Stimulated activated CD4-positive, alpha-beta T cell treated with anti-CD3 and anti-CD28 coated beads, TNF-alpha, amount 100 ng/mL, for 48 hours (primary cell): ENCODE measurements around the gene PTPN20.
"Not testable (repeated sequence)": the region's sequence is repeated elsewhere in the genome, so short reads cannot be mapped to it uniquely, and the experiment has no call there.

ENCODE experiments used
- DNase-seq, 3 donors: peaks; one replicate each; pipeline ENCODE4 v3.0.0-alpha.2; 2020; ENCODE audit warnings: low read depth in 3 of 3

Gene PTPN20, protein sequence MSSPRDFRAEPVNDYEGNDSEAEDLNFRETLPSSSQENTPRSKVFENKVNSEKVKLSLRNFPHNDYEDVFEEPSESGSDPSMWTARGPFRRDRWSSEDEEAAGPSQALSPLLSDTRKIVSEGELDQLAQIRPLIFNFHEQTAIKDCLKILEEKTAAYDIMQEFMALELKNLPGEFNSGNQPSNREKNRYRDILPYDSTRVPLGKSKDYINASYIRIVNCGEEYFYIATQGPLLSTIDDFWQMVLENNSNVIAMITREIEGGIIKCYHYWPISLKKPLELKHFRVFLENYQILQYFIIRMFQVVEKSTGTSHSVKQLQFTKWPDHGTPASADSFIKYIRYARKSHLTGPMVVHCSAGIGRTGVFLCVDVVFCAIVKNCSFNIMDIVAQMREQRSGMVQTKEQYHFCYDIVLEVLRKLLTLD

DNA sequence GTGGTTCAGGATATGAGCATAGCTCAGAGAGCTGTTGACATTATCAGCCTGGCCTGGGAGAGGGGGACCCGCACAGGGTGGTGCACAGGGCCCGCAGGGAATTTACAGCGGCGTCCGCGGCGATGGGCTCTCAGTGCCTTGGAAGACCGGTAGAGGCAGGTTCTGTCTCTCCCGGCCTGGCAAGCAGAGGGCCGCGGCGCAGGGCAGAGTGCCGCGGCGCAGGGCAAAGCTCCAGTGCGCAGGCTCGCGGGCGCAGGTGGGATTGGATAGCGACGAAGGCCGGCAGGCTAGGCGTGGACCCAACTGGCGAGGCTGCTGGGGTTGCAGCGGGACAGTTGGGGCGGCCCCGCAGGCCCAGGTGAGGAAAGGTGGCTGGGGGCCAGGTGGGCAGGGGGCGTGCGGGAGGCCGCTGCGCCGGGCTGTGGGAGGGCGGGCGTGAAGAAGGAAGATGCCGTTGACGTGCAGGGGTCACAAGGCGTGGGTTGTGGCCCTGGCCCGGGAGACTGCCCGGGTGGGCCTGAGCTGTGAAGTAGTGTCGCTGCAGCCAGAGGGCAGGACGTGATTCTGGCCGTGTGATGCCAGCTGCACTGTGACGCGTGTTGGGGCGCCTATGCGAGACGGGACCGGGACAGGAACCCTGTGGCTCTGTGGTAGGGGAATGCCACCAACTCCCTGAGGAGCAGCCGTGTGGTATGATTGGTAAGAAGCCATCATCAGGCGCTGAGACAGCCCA is at the start of gene PTPN20:
Gene PTPN20, plus strand, starts transcription at position 285 of the 733 bp plus-strand sequence. CDS start 21,072 bp downstream, outside the sequence.
- DNase-seq, result not testable (repeated sequence)

DNA sequence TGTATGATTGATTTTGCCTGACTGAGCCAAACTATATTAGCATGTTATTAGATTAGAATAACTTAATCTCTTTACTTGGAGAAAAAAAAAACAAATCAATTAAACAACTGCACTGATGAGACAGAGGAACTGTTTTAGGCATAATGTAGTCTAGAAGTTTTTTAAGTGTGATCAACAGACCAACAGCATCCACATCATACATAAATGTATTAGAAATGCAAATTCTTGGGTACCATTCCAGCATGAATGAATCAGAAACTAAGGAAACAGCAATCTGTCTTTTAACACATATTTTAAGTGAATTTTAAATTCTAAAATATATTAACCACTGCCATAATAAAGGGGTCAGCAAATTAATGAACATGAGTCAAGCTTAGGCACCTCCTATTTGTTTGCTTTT is 41.5 kb upstream of the PTPN20 start:
- not testable (repeated sequence) for DNase-seq

DNA sequence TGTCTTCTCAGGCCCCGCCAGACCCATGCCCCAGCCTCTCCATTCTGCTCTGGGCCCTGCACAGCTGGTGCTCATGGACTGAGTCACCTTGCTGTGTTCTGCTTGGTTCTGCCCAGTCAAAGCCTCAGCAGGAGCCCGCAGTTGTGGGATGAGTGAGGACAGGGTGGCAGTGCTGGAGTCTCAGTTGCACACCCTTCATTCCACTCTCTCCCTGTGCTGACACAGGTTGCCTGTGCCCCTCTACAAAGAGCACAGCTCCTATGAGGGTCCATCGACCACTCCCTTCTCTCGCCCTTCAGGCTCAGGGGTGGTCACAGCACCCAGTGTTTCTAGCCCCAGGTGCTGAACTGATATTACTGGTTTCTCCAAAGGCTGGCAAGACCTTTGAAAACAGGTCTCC is 39.6 kb upstream of the PTPN20 start:
- DNase-seq, result not testable (repeated sequence)

DNA sequence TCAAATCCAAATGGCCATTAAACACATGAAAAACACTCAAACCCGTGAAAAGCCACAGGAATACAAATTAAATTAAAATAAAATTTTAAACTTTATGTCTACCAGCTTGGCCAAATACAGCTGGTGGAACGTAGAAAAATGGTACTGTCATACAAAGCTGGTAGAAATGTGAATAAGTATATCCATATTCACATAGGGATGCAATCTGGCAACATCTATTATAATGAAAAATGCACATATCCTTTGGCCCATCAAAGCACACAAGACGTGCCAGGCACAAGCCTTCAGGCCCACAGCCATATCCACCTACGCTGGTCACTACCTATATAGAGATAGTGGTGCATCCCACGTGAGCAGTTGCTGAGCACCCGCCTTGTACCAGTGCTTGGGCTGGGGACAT is 35.9 kb upstream of the PTPN20 start:
- DNase-seq, result not testable (repeated sequence)

DNA sequence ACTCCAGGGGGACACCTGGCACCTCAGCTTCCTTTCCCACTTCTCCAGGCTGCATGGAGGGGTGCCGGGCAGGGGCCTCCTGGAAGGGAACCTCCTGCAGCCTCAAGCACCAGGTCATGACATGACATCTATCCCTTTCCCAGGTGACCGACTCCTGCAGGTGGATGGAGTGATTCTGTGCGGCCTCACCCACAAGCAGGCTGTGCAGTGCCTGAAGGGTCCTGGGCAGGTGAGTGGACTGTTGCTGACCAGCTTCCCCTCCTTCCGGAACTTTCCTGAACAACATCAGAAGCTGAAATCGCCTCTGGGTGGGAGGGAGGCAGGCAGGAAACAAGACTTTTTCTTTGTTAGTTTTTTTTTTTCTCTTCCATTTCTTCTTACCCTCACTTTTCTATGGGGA is 34.5 kb upstream of the PTPN20 start:
- not testable (repeated sequence) for DNase-seq

DNA sequence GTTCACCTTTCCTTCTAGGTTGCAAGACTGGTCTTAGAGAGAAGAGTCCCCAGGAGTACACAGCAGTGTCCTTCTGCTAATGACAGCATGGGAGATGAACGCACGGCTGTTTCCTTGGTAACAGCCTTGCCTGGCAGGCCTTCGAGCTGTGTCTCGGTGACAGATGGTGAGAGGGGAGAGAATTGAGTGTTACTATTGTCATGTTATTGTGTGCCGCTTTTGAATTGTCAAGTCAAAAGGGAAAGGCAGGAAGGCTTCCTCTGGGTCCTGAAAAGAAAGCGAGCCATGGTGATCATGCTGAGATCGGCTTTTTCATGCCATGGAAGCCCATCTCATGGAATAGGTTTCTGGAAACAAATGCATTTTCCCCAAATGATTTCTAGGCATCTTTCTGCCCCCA is 32.5 kb upstream of the PTPN20 start:
- not testable (repeated sequence) for DNase-seq

DNA sequence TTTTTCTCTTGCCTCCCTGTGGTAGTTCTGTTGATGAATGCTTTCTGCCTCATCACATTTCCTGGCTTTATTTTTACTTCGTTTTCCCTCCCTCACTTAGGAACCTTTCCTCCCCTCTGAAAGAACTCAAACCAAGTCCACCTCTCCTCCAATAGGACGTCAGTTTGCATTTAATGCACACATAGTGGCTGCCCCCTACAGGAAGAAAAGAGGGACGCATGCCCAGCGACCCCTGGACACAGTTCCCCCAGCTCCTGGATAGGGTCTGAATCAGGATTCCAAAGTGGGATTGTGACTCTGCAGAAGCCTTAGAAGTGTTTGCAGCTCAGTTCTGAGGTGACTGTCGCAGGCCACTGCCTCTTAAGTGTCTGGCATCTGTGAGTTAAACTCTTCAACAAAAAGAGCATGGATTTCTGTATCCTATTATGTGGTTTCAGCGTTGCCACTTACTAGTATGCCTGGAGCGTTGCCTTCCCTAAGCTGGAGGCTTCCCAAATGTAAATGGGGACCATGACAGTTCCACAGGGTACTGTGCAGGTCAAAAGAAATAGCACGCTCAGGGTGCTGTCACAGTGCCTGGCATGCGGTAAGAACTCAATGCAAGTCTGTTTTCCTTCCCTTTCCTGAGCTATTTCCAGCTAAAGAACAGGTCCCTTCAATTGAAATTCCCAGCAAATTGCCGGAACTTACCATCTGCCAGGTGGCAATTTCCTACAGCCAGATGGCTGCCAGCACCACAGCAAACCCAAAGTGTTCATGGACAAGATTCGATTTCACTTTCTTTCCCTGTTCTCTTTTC is 20.2 kb upstream of the PTPN20 start:
- not testable (repeated sequence) for DNase-seq

DNA sequence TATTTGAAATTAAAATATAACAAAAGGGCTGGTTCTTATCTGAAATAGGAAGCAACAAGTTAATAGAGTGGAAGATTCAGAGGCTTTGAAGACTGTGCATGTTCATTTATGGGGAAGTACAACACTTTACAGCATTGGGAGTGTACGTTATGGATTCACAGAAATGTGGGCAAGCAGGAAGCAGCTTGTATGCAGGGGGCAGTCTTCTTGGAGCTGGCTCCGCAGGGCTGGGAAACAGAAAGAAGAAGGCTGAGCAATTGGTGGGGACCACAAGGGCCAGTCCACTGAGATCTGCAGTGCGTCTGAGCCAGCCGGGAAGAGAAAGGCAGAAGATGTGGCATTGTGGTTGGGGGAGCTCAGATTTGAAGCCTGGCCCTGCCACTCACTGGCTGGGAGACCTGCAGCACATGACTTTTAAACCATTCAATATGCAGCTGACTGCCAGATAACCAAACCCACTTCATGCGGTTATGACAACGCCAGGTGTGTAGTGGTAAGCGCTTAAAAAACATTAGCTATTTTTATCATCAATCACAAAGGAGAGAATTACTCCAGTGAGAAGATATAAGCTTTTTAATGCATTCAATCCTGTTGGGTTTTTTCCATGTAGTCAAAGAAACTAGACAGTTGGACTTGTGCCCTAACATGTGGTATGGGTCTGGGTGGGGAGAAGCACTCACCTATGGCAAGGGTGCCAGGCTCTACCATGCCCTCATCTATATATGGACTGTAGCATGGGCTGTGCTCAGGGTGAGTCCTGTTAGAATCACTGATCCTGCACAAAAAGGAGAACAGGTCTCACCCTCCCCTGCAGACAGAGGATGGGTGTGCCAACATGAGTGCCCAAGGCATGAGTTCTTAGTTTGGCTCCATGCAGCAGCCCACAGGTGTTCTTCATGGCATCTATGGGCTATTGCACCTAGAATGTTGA is 14.2 kb upstream of the PTPN20 start:
- not testable (repeated sequence) for DNase-seq

DNA sequence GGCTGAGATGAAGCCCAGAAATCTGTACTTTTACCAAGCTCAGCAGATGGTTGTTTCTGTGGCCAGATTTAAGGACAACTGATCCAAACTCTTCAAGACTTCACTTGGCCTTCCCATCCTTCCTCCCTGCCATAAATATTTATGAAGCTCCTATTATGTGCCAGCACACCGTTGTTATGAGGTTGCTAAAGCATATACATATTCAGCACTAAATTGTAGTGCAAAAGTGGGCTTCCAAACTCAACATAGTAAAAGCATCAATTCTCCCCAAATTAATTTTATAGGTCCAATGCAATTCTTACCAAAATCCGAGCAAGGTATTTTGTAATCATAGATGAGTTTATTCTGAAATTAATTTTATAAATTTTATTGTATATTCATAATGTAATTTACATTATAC is 10.0 kb upstream of the PTPN20 start:
- DNase-seq, result not testable (repeated sequence)

DNA sequence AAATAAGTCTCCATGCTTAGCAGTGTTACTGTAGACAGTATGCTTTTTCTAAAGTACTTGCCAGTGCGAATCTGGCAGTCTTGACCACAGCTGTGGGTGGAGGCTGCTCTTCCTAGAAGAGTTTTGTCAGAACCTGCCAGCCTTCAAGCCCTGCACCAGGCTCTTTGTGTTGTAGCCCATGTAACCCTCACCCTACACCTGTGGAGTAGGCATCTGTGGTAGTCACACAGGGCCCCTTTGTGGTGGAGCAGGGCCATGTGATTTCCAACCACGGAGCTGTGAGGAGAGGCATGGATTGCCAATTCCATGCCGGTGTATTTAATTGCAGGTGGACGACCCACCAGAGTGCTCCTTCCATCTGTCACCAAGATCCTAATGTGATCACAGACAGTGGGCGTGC is 7.4 kb upstream of the PTPN20 start:
- not testable (repeated sequence) for DNase-seq

DNA sequence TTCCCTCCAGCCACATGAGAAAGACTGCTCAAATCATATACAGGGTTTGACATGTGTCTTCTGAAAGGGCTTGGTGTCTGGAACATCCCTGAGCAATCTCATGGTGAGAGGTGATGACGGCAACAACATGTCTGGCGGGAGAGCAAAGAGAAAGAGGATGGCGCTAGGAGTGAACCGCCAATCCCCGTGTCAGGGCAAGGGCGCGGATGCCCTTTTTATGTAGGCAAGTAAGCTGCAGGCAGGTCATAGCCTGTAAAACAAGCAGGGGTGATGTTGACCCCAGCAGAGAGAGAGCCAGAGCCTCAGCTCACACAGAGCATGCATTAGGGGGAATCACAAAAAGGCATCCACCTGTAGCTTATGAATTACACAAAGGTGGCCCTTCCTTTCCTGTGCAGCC is 4.9 kb upstream of the PTPN20 start:
- DNase-seq, result not testable (repeated sequence)

DNA sequence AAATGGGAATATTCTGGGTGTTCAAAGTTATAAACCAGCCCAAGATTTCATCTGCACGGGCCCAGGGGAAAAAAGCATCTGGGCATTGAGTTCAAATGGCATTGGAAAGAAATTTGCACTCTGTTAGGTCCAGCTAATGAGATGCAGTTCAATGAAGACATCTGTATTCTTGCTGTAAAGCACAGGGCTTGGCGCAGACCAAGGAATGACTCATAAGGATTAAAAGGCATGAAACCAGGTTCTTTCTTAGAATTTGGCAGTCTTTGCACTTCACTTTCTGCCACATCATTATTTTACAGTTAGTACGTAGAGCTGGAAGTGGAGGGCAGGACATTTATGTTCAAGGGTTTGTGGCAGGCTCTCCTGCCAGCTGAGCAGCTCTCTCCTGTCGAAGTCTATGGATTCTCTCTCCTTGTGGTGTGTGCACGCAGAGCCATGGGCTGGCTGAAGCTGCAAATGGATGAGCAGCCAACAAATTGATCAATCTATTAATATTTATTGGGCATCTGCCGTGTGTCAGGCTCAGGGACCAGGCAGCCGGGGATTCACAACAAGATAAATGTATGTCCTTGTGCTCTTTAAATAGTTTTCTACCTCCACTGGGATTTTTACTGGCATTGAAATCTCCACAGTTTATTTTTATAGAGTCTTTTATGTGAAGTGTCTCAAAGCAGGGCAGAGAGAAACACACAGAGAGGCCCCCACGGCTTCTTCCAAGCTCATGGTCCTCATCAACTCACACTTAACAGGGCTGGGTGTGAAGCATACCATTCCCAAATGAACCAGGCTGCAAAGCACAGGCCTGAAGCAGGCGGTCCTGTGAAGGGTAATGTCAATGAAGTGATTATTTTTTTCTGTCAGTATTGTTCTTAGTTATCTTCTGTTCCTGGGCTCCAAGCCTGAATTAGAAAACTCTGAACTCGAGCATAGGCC is 3.8 kb upstream of the PTPN20 start:
- DNase-seq, result not testable (repeated sequence)

DNA sequence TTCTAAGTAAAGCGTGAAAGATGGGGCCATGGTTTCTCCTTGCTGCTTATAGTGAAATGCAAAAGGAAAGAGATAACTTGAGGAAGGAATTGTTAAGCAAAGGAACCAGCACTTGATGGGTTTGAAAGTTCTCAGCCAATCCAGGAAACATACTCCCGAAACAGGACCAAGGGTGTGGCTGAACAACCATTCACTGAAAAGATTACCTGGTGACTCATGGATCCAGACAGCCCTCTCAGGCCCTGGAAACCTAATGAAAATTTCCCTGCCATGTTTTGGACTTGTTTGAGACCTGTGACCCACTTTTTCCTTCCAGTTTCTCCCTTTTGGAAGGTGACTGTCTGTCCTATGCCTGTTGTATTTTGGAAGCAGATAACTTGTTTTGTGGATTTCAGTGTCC is 11.3 kb downstream of the PTPN20 start:
- DNase-seq, result not testable (repeated sequence)

DNA sequence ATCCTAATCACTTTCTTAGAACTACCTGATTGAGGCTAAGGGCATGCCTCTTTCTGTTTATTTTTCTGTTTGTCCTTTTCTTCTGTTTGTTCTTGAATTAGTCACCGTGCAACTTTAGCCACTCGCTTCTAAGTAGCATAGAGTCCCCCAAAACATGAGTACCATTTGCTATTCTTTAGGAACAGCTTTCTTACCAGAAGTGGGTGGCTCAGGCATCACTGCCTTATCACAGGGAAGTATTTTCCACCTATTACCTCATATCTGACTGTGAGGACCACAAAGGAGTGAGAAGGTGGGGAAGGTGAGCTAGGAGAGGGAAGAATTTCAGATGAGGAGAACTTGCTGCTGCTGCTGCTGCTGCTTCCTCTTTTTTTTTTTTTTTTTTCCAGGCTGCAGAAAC is 13.9 kb downstream of the PTPN20 start:
- not testable (repeated sequence) for DNase-seq

DNA sequence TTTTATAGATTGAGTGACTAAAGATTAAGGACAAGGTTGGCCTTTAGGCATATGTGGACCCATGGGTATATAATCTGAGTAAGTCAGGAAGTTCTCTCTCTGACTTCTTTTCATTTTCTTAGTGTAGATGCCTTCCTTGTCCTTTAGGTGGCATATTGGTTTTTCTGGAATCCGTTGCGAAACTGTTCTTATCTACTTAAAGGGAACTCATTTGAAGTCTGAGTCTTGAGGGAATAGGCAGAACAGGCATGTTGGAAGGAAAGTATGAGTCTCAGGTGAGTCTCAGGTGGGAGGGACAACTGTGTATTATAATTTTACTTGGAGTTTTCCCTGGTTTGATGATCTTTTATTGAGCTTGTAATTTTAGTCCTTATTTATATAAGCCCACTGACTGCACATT is 14.6 kb downstream of the PTPN20 start:
- DNase-seq, result not testable (repeated sequence)

DNA sequence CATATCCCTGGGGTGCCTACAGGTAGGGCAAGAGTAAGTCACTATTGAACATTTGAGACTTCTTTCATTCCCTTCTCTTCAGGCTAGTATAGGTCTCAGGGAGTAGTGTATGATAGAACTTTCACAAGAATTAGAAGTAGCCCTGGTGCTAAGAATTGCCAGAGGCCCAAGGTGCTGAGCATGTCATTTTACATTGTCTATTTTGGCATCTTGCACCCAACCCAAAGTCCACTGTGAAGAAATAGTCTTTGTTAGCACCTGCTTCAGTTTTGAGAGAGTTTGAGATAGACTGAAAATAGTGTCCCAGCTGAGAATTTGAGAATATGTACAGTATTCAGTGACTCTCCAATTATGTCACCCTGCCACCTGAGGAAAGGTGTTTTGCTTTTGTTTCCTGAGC is 17.6 kb downstream of the PTPN20 start:
- DNase-seq, result not testable (repeated sequence)

DNA sequence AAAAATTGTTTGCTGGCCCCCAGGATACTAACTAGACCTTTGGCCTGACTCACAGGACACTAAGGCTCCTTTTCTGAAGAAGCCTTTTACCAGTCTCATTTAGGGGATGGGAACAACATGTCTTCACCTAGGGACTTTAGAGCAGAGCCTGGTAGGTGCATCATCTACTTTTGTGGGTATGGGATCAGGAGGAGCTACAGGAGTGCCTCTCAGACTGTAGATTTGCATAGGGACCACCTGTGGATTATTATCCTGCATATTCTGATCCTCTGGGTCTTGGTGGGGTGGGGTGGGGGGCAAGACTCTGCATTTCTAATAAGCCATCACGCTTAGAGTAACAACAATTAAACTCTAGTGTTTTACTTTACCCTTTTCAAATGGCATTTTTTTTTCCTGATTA is 21.2 kb downstream of the PTPN20 start:
- not testable (repeated sequence) for DNase-seq

DNA sequence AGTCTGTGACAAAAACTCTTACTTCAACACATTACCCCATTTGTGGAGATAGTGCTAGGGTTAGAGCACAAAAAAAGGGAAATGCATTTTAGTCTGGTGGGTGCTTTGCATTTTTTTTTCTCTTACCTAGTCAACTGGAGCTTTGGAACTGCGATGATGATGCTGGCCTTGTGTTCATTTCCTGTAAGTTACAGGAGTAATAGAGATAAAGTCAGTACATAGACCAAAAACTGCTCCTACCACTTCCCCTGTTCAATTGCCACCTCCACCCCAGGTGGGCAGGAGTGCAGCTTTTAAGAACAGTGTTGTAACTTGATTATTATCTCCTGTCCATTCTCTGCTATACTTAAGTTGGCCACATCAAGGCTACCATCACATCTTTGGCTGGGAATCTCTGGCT is 29.9 kb downstream of the PTPN20 start:
- DNase-seq, result not testable (repeated sequence)

DNA sequence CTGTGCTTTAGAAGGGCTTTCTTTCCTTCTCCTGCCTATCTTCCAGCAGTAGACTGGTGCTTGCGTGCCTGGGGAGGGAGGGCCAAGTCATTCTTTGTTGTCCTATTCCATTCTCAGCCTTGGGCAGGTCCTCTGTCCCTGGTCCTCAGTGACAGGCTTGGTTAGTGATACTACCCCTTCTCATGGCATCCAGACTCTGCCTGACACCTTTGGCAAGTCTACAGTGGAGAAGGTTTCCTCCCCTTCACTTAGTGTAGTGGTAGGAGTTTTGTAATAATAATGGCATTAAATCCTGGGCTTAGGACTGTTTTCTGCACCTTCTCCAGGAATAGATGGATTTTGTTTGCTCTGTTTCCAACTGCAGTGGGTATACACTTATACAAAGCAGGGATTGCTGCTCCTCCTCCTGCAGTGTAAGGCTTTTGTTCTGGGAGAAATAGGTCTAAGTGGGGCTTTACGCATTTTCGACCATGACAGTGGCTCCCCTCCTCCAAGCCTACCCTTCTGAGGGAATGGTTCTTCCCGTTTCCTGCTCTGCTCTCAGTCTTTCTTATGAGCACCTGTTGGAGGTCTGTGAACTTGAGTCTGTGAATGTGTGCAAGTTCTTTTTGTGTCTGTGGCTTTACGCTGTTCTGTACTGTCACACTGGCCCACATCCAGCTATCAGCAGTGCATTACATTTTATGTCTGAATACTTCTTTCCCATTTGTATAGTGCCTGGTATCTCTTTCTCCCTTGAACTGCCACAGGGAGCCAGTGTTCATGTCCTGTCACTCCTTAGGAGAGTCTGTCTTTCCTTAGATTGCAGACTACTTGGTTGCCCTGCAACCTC is 37.7 kb downstream of the PTPN20 start:
- DNase-seq, result not testable (repeated sequence)
